Parathyroid adenoma (tissue), 2 donors: ENCODE measurements around the gene DOK7.

Source experiments
- H2AFZ ChIP-seq: fragments of 300-600 bp; sonication (generic); one replicate; pipeline ENCODE4 v1.7.0; 2017; ENCODE audit warnings: antibody characterized with exemption, mild to moderate bottlenecking
- H3K27ac ChIP-seq: fragments of 300-600 bp; sonication (generic); one replicate; pipeline ENCODE4 v1.7.0; 2017
- H3K27me3 ChIP-seq: fragments of 300-600 bp; sonication (generic); one replicate; pipeline ENCODE4 v1.7.0; 2017; ENCODE audit warnings: low read length; ENCODE audit not compliant: control insufficient read depth, insufficient read depth
- H3K36me3 ChIP-seq: fragments of 300-600 bp; sonication (generic); one replicate; pipeline ENCODE4 v1.7.0; 2017; ENCODE audit warnings: low read length; ENCODE audit not compliant: control insufficient read depth, insufficient read depth
- H3K4me1 ChIP-seq: fragments of 300-600 bp; sonication (generic); one replicate; pipeline ENCODE4 v1.7.0; 2017; ENCODE audit warnings: control low read depth
- H3K4me2 ChIP-seq: fragments of 300-600 bp; sonication (generic); one replicate; pipeline ENCODE4 v1.7.0; 2017; ENCODE audit warnings: low read length
- H3K4me3 ChIP-seq: fragments of 300-600 bp; sonication (generic); one replicate; pipeline ENCODE4 v1.7.0; 2017; ENCODE audit warnings: low read depth, low read length
- H3K79me2 ChIP-seq: fragments of 300-600 bp; sonication (generic); one replicate; pipeline ENCODE4 v1.7.0; 2017; ENCODE audit warnings: control low read depth
- H3K9ac ChIP-seq: fragments of 300-600 bp; sonication (generic); one replicate; pipeline ENCODE4 v1.7.0; 2017; ENCODE audit warnings: mild to moderate bottlenecking
- H3K9me3 ChIP-seq: fragments of 300-600 bp; sonication (generic); one replicate; pipeline ENCODE4 v1.7.0; 2017; ENCODE audit warnings: low read length; ENCODE audit not compliant: control insufficient read depth
- CTCF ChIP-seq: fragments of 300-600 bp; sonication (generic); IDR thresholded peaks from one replicate; pipeline ENCODE4 v1.7.0; 2017; ENCODE audit warnings: antibody characterized with exemption, mild to moderate bottlenecking
- donor health status: primary hyperparathyroidism.

The DOK7 gene

GRCh38 chr4:3524349-3524748 is 61.2 kb downstream of the DOK7 start:
- no peak for TF ChIP-seq CTCF
- no peak overlapping the region for H3K4me3 ChIP-seq
- no peaks in the 10 kb centered on the region for H3K27me3 ChIP-seq

GRCh38 chr4:3524920-3525319 is 61.8 kb downstream of the DOK7 start:
- Histone ChIP-seq H3K27ac (no peak overlapping the region), H3K27me3 (no peaks in the 10 kb centered on the region), H3K79me2 (peaks cover 35% of the 10 kb centered on the region), H3K36me3 (no peaks in the 10 kb centered on the region), H2AFZ (no peak overlapping the region), H3K4me2 (no peak overlapping the region), H3K9ac (no peak overlapping the region), H3K4me3 (no peak overlapping the region), H3K4me1 (no peaks in the 10 kb centered on the region), H3K9me3 (no peaks in the 10 kb centered on the region)
- no peak for TF ChIP-seq CTCF

More at GRCh38 chr4:3524349-3524748, 61.2 kb downstream of the DOK7 start:
- H3K27ac ChIP-seq = no peak overlapping the region
- no peaks in the 10 kb centered on the region for H3K9me3 ChIP-seq
- no peak overlapping the region for H2AFZ ChIP-seq
- H3K36me3 ChIP-seq = no peaks in the 10 kb centered on the region
- H3K4me1 ChIP-seq = no peaks in the 10 kb centered on the region
- no peak overlapping the region for H3K9ac ChIP-seq
- no peak overlapping the region for H3K4me2 ChIP-seq
- H3K79me2 ChIP-seq = peaks cover 30% of the 10 kb centered on the region

GRCh38 chr4:3525532-3526430 is 62.7 kb downstream of the DOK7 start:
- H3K36me3 ChIP-seq = no peaks in the 10 kb centered on the region
- no peak overlapping the region for H3K4me2 ChIP-seq
- no peak overlapping the region for H2AFZ ChIP-seq
- H3K9ac ChIP-seq = no peak overlapping the region
- H3K79me2 ChIP-seq = peaks cover 42% of the 10 kb centered on the region
- no peak for TF ChIP-seq CTCF
- H3K4me3 ChIP-seq = no peak overlapping the region
- H3K4me1 ChIP-seq = no peaks in the 10 kb centered on the region
- no peak overlapping the region for H3K27ac ChIP-seq
- no peaks in the 10 kb centered on the region for H3K27me3 ChIP-seq
- H3K9me3 ChIP-seq = no peaks in the 10 kb centered on the region

- no peak overlapping the region for H2AFZ ChIP-seq
- H3K79me2 ChIP-seq = peaks cover 49% of the 10 kb centered on the region
- no peak overlapping the region for H3K4me3 ChIP-seq
- no peaks in the 10 kb centered on the region for H3K27me3 ChIP-seq
- no peak for TF ChIP-seq CTCF
- H3K4me1 ChIP-seq = no peaks in the 10 kb centered on the region
- no peaks in the 10 kb centered on the region for H3K36me3 ChIP-seq
- H3K9ac ChIP-seq = no peak overlapping the region
- no peak overlapping the region for H3K27ac ChIP-seq
- H3K9me3 ChIP-seq = no peaks in the 10 kb centered on the region
- no peak overlapping the region for H3K4me2 ChIP-seq
These were observed 63.4 kb downstream of the DOK7 start for GRCh38 chr4:3526456-3526855.
